Iris pigment epithelial cell (primary cell): ENCODE results near the gene ZFAND3.

Experiments
- DNase-seq: peaks from one replicate; pipeline ENCODE4 v3.0.0-alpha.2; 2011; ENCODE audit warnings: low read depth

Gene ZFAND3

GRCh38 chr6:38049861-38050397, 230.4 kb downstream of the ZFAND3 start:
- peak; percentile 31 for DNase-seq

GRCh38 chr6:38051819-38052434, 232.4 kb downstream of the ZFAND3 start:
- DNase-seq, result no peak

- no peak for DNase-seq
Observed at GRCh38 chr6:38054527-38055202, 235.1 kb downstream of the ZFAND3 start.

- no peak for DNase-seq
Observed at GRCh38 chr6:38055203-38055589, 235.7 kb downstream of the ZFAND3 start.

GRCh38 chr6:38056361-38056760, 236.8 kb downstream of the ZFAND3 start:
- DNase-seq, result no peak

- peak; percentile 83 for DNase-seq
Observed at GRCh38 chr6:38057994-38058393, 238.5 kb downstream of the ZFAND3 start.

- no peak for DNase-seq
Observed at GRCh38 chr6:38062066-38062465, 242.5 kb downstream of the ZFAND3 start.

GRCh38 chr6:38063973-38064372, 244.4 kb downstream of the ZFAND3 start:
- DNase-seq, result no peak

- peak; percentile 28 for DNase-seq
Observed at GRCh38 chr6:38064431-38064830, 244.9 kb downstream of the ZFAND3 start.

- DNase-seq, result no peak
Observed at GRCh38 chr6:38065734-38066305, 246.3 kb downstream of the ZFAND3 start.

GRCh38 chr6:38067263-38067980, 247.9 kb downstream of the ZFAND3 start:
- no peak for DNase-seq

- no peak for DNase-seq
Observed at GRCh38 chr6:38068854-38069590, 249.5 kb downstream of the ZFAND3 start.

- no peak for DNase-seq
Observed at GRCh38 chr6:38077488-38078030, 258.0 kb downstream of the ZFAND3 start.

- peak; percentile 63 for DNase-seq
Observed at GRCh38 chr6:38078671-38079070, 259.1 kb downstream of the ZFAND3 start.

GRCh38 chr6:38079107-38079506, 259.6 kb downstream of the ZFAND3 start:
- DNase-seq, result no peak

GRCh38 chr6:38079537-38079936, 260.0 kb downstream of the ZFAND3 start:
- DNase-seq, result no peak

- DNase-seq, result peak; percentile 59
Observed at GRCh38 chr6:38080360-38080759, 260.8 kb downstream of the ZFAND3 start.

GRCh38 chr6:38080889-38081288, 261.4 kb downstream of the ZFAND3 start:
- peak; percentile 30 for DNase-seq

GRCh38 chr6:38085031-38085430, 265.5 kb downstream of the ZFAND3 start:
- DNase-seq, result no peak

GRCh38 chr6:38086346-38086745, 266.8 kb downstream of the ZFAND3 start:
- DNase-seq, result no peak

GRCh38 chr6:38088010-38088409, 268.5 kb downstream of the ZFAND3 start:
- no peak for DNase-seq

- DNase-seq, result no peak
Observed at GRCh38 chr6:38088829-38089228, 269.3 kb downstream of the ZFAND3 start.
